HCT116 (cell line): ENCODE data around the gene TMEM14B. TPM values are rescaled to one million over a fixed set of nuclear protein-coding genes. Genes with fewer than 3 reads are reported as not detected.

ENCODE experiments used
- ATAC-seq: fragments of 200-7000 bp; cut with Tn5 transposase; 2 replicates; pipeline ENCODE4 v1.9.1; 2020; ENCODE audit warnings: mild to moderate bottlenecking, moderate library complexity
- BruUV-seq: library from RNA; stranded (reverse); fragments of 400-500 nt; replicated peaks from 2 replicates; lab custom pipeline; 2021; lab: Mats Ljungman, UMichigan
- CTCF ChIA-PET: fragments of 300-600 bp; sonication (Branson Sonifier 250); formaldehyde crosslinking; loops from one replicate; lab custom pipeline; 2021; ENCODE audit warnings: antibody characterized with exemption; lab: Charles Lee
- POLR2A ChIA-PET: fragments of 300-600, 350-600 bp; sonication (Branson Sonifier 250); formaldehyde crosslinking; loops from one replicate; lab custom pipeline; 2021; ENCODE audit warnings: antibody characterized with exemption; lab: Charles Lee
- RAD21 ChIA-PET, 2 experiments: fragments of 300-600 bp; sonication (Branson Sonifier 250); formaldehyde crosslinking; loops; one replicate each; lab custom pipeline; 2023; ENCODE audit warnings: low total read pairs in 2 of 2; ENCODE audit not compliant: uncharacterized antibody in 2 of 2, unreplicated experiment in 2 of 2, low non-redundant PET in 1 of 2; lab: Charles Lee
- DNase-seq: peaks from one replicate; pipeline ENCODE4 v3.0.0-alpha.2; 2010; ENCODE audit warnings: low read depth, low spot score
- H2AFZ ChIP-seq: fragments of 200-600 bp; shearing (Covaris generic), sonication (generic); 2 replicates; pipeline ENCODE4 v1.6.1; 2017; ENCODE audit warnings: low read depth, mixed run types, mixed read lengths, antibody characterized with exemption, low read length; ENCODE audit not compliant: poor library complexity, severe bottlenecking
- H3K27ac ChIP-seq: 2 replicates; pipeline ENCODE4 v1.5.1; 2012; ENCODE audit warnings: low read depth, low read length
- H3K27me3 ChIP-seq: fragments of 200-600 bp; sonication (generic); 2 replicates; pipeline ENCODE4 v1.6.1; 2016; ENCODE audit warnings: mixed run types, low read length, mixed read lengths; ENCODE audit not compliant: insufficient read depth
- H3K36me3 ChIP-seq, 2 experiments: fragments of 200-500 bp in 1 of 2; fragments of 200-600 bp in 1 of 2; sonication (Bioruptor generic) in 1 of 2; sonication (generic) in 1 of 2; 2 replicates each; pipeline versions ENCODE4 v1.5.1 to v1.6.1; 2014 to 2016; ENCODE audit warnings: low read length in 2 of 2, inconsistent platforms in 1 of 2, mixed read lengths in 1 of 2, mixed run types in 1 of 2; ENCODE audit not compliant: insufficient read depth in 2 of 2, control insufficient read depth in 1 of 2
- H3K4me1 ChIP-seq, 2 experiments: fragments of 200-600 bp in 1 of 2; sonication (generic) in 1 of 2; 2 replicates each; pipeline versions ENCODE4 v1.5.1 to v1.6.1; 2012 to 2017; ENCODE audit warnings: low read length in 2 of 2, inconsistent platforms in 1 of 2, mild to moderate bottlenecking in 1 of 2, mixed read lengths in 1 of 2, mixed run types in 1 of 2, moderate library complexity in 1 of 2; ENCODE audit not compliant: insufficient read depth in 2 of 2, control insufficient read depth in 1 of 2
- H3K4me2 ChIP-seq: fragments of 200-600 bp; sonication (generic); 2 replicates; pipeline ENCODE4 v1.6.1; 2017; ENCODE audit warnings: mixed run types, low read length, mixed read lengths
- H3K4me3 ChIP-seq, 2 experiments: fragments of 200-600 bp in 1 of 2; sonication (generic) in 1 of 2; replicated peaks in 1 of 2; 2 replicates each; pipeline ENCODE4 v1.5.1; 2011 to 2016; ENCODE audit warnings: low read length in 2 of 2, control low read depth in 1 of 2, low read depth in 1 of 2, mild to moderate bottlenecking in 1 of 2, mixed read lengths in 1 of 2, mixed run types in 1 of 2
- H3K79me2 ChIP-seq: fragments of 200-600 bp; sonication (generic); 2 replicates; pipeline ENCODE4 v1.6.1; 2017; ENCODE audit warnings: mild to moderate bottlenecking, mixed run types, low read length, moderate library complexity, mixed read lengths; ENCODE audit not compliant: insufficient read depth
- H3K9ac ChIP-seq: fragments of 200-600 bp; sonication (generic); 2 replicates; pipeline ENCODE4 v1.6.1; 2016; ENCODE audit warnings: low read length, mixed read lengths
- H3K9me2 ChIP-seq: fragments of 200-600 bp; sonication (generic), shearing (Covaris generic); 2 replicates; pipeline ENCODE4 v1.6.1; 2017; ENCODE audit warnings: mixed run types, mild to moderate bottlenecking, moderate library complexity; ENCODE audit not compliant: insufficient read depth
- H3K9me3 ChIP-seq, 2 experiments: fragments of 200-500 bp in 1 of 2; fragments of 200-600 bp in 1 of 2; sonication (Bioruptor generic) in 1 of 2; sonication (generic) in 1 of 2; 2 replicates each; pipeline ENCODE4 v1.6.1; 2014 to 2017; ENCODE audit warnings: low read length in 2 of 2, mixed read lengths in 2 of 2, inconsistent platforms in 1 of 2, low read depth in 1 of 2, mild to moderate bottlenecking in 1 of 2, mixed run types in 1 of 2, moderate library complexity in 1 of 2; ENCODE audit not compliant: control insufficient read depth in 1 of 2, insufficient read depth in 1 of 2
- H4K20me1 ChIP-seq: fragments of 200-600 bp; sonication (generic), shearing (Covaris generic); 2 replicates; pipeline ENCODE4 v1.6.1; 2017; ENCODE audit warnings: mixed run types, mild to moderate bottlenecking, moderate library complexity; ENCODE audit not compliant: insufficient read depth
- EGR1 ChIP-seq: IDR thresholded peaks from 2 replicates; pipeline ENCODE4 v1.6.1; 2012; ENCODE audit warnings: low read depth
- JUND ChIP-seq: IDR thresholded peaks from 2 replicates; pipeline ENCODE4 v1.6.1; 2012
- POLR2A ChIP-seq: IDR thresholded peaks from 2 replicates; pipeline ENCODE4 v1.7.0; 2011; ENCODE audit warnings: borderline replicate concordance; ENCODE audit not compliant: insufficient read depth, insufficient read length; ENCODE audit errors: extremely low read depth
- POLR2AphosphoS5 ChIP-seq: IDR thresholded peaks from 2 replicates; pipeline ENCODE4 v1.6.1; 2011; ENCODE audit warnings: mild to moderate bottlenecking, low read depth, low read length, moderate library complexity
- RAD21 ChIP-seq: IDR thresholded peaks from 2 replicates; pipeline ENCODE4 v1.6.1; 2012; ENCODE audit warnings: low read depth, mild to moderate bottlenecking
- REST ChIP-seq: IDR thresholded peaks from 2 replicates; pipeline ENCODE4 v1.6.1; 2012; ENCODE audit warnings: low read depth
- SP1 ChIP-seq: IDR thresholded peaks from 2 replicates; pipeline ENCODE4 v1.6.1; 2012; ENCODE audit warnings: low read depth
- SRF ChIP-seq: IDR thresholded peaks from 2 replicates; pipeline ENCODE4 v1.6.1; 2012; ENCODE audit warnings: low read depth
- TCF7L2 ChIP-seq: IDR thresholded peaks from 2 replicates; pipeline ENCODE4 v1.7.0; 2011; ENCODE audit warnings: borderline replicate concordance, inconsistent platforms; ENCODE audit not compliant: insufficient read depth, insufficient read length; ENCODE audit errors: extremely low read depth
- YY1 ChIP-seq: IDR thresholded peaks from 2 replicates; pipeline ENCODE4 v1.6.1; 2011; ENCODE audit warnings: low read length, low read depth, moderate library complexity, mild to moderate bottlenecking; ENCODE audit not compliant: insufficient replicate concordance; ENCODE audit errors: extremely low read depth
- ZBTB33 ChIP-seq: IDR thresholded peaks from 2 replicates; pipeline ENCODE4 v1.6.1; 2011; ENCODE audit warnings: mild to moderate bottlenecking, low read length, moderate library complexity; ENCODE audit not compliant: insufficient replicate concordance; ENCODE audit errors: extremely low read depth
- ZFX ChIP-seq: fragments of 450-650 bp; IDR thresholded peaks from 2 replicates; pipeline ENCODE4 v1.6.1; 2017
- ZNF274 ChIP-seq: fragments of 200-500 bp; sonication (Bioruptor generic); IDR thresholded peaks from 2 replicates; pipeline ENCODE4 v1.6.1; 2014; ENCODE audit warnings: mild to moderate bottlenecking, low read depth, low read length, inconsistent platforms
- intact Hi-C: fragments of 100-400 bp; cut with micrococcal nuclease; formaldehyde crosslinking; loops from 2 replicates; pipeline ENCODE4 v1.10.0; 2022
- total RNA-seq: library from RNA; stranded (reverse); gene quantifications from one replicate; pipeline ENCODE4 v1.2.1, GENCODE V29; 2021; ENCODE audit not compliant: unreplicated experiment
- TF ChIP-seq, protein P1 (sequence below), 3 experiments: fragments of 200-600 bp in 1 of 3; sonication (generic) in 1 of 3; IDR thresholded peaks in 2 of 3; conservative IDR thresholded peaks in 1 of 3; 2 replicates each; pipeline ENCODE4 v1.5.1; 2012 to 2017; ENCODE audit warnings: low read depth in 2 of 3, low read length in 2 of 3, antibody characterized with exemption in 1 of 3, borderline replicate concordance in 1 of 3, control low read depth in 1 of 3, mild to moderate bottlenecking in 1 of 3, mixed read lengths in 1 of 3, mixed run types in 1 of 3, moderate library complexity in 1 of 3; ENCODE audit not compliant: insufficient read depth in 1 of 3

TMEM14B gene
- total RNA-seq, 1 experiment from 2014 or later, result 83.6 TPM

- Histone ChIP-seq H3K36me3 (0 out of 4 replicates have a peak, but pooled peaks cover 0 to under 1% of the 10 kb centered on the region in 2 experiments), H3K4me3 (no peak overlapping the region), H2AFZ (no peak overlapping the region), H3K27me3 (no peaks in the 10 kb centered on the region), H3K4me2 (no peak overlapping the region), H3K79me2 (peaks cover 10% of the 10 kb centered on the region), H3K27ac (no peak overlapping the region), H4K20me1 (peaks cover 9% of the 10 kb centered on the region; the same call in 1 of the 2 replicates), H3K9ac (no peak overlapping the region), H3K4me1 (peaks cover 25 to 45% of the 10 kb centered on the region in 2 experiments), H3K9me2 (no peaks in the 10 kb centered on the region), H3K9me3 (no peaks in the 10 kb centered on the region)
- RAD21 ChIA-PET, result no interaction called here
- ATAC-seq, result no peak
- CTCF ChIA-PET, result no interaction called here
- no peak for DNase-seq
- POLR2A ChIA-PET, result no interaction called here
- no TSS peak for BruUV-seq
- no peak for TF ChIP-seq JUND
- TF ChIP-seq ZFX, result no peak
- TF ChIP-seq TCF7L2, result no peak
- intact Hi-C loops, result no loop called here
These were observed 15.4 kb downstream of the TMEM14B start for GRCh38 chr6:10763006-10763405.

- Histone ChIP-seq H3K9ac (no peak overlapping the region), H3K27ac (no peak overlapping the region), H2AFZ (no peak overlapping the region), H4K20me1 (no peaks in the 10 kb centered on the region), H3K27me3 (no peaks in the 10 kb centered on the region), H3K4me1 (no peaks in the 10 kb centered on the region), H3K4me2 (no peak overlapping the region), H3K4me3 (no peak overlapping the region), H3K36me3 (no peaks in the 10 kb centered on the region), H3K9me2 (no peaks in the 10 kb centered on the region), H3K9me3 (no peaks in the 10 kb centered on the region), H3K79me2 (no peaks in the 10 kb centered on the region)
- ChIA-PET RAD21 (no interaction called here), POLR2A (no interaction called here), CTCF (no interaction called here)
- ATAC-seq (no peak), DNase-seq (no peak)
- BruUV-seq, result no TSS peak
- intact Hi-C loops, result no loop called here
- no peak for TF ChIP-seq ZNF274
- no peak for TF ChIP-seq SP1
- no peak for TF ChIP-seq RAD21
- no peak for TF ChIP-seq POLR2AphosphoS5
- TF ChIP-seq ZBTB33, result no peak
- TF ChIP-seq POLR2A, result no peak
- no peak for TF ChIP-seq REST
- no peak for TF ChIP-seq EGR1
- TF ChIP-seq, protein P1, sequence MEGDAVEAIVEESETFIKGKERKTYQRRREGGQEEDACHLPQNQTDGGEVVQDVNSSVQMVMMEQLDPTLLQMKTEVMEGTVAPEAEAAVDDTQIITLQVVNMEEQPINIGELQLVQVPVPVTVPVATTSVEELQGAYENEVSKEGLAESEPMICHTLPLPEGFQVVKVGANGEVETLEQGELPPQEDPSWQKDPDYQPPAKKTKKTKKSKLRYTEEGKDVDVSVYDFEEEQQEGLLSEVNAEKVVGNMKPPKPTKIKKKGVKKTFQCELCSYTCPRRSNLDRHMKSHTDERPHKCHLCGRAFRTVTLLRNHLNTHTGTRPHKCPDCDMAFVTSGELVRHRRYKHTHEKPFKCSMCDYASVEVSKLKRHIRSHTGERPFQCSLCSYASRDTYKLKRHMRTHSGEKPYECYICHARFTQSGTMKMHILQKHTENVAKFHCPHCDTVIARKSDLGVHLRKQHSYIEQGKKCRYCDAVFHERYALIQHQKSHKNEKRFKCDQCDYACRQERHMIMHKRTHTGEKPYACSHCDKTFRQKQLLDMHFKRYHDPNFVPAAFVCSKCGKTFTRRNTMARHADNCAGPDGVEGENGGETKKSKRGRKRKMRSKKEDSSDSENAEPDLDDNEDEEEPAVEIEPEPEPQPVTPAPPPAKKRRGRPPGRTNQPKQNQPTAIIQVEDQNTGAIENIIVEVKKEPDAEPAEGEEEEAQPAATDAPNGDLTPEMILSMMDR (IDR thresholded peaks at IDR 0.05 in 2 of 3, conservative IDR thresholded peaks at IDR 0.05 in 1 of 3; ENCODE audit: borderline replicate concordance in 1 of 3, insufficient read depth in 1 of 3, low read depth in 2 of 3, low read length in 2 of 3), result no peak
- no peak for TF ChIP-seq YY1
- no peak for TF ChIP-seq SRF
These were observed 21.8 kb downstream of the TMEM14B start for GRCh38 chr6:10769419-10769818.
